ENCODE results near the gene PRKCH.

PRKCH gene

GRCh38 chr14:61382842-61383241 lies 61.5 kb downstream of the PRKCH start:
- TF ChIP-seq POLR2AphosphoS5 (IDR thresholded peaks at IDR 0.05; ENCODE audit: low read depth) (no peak), REST (IDR thresholded peaks at IDR 0.05; ENCODE audit: insufficient replicate concordance, low read depth) (no peak), CTCF (IDR thresholded peaks at IDR 0.05; ENCODE audit: insufficient read depth, low read length) (no peak)
- H3K4me3 ChIP-seq (replicated peaks; ENCODE audit: insufficient read depth, low read length) = no peak overlapping the region
- no peak for DNase-seq (ENCODE audit: low read depth in 1 of 2, low spot score in 1 of 2)
- H3K27me3 ChIP-seq (ENCODE audit: insufficient read depth, poor library complexity, severe bottlenecking) = peaks cover 9% of the 10 kb centered on the region
- H3K27ac ChIP-seq (replicated peaks) = no peak overlapping the region

- Histone ChIP-seq H3K27ac (replicated peaks) (no peak overlapping the region), H3K4me3 (replicated peaks; ENCODE audit: insufficient read depth, low read length) (no peak overlapping the region), H3K27me3 (ENCODE audit: insufficient read depth, poor library complexity, severe bottlenecking) (peaks cover 13% of the 10 kb centered on the region)
- no peak for DNase-seq (ENCODE audit: low read depth in 1 of 2, low spot score in 1 of 2)
- TF ChIP-seq SPI1 (IDR thresholded peaks at IDR 0.05; ENCODE audit: borderline replicate concordance, low read depth) (no peak), POLR2AphosphoS5 (IDR thresholded peaks at IDR 0.05; ENCODE audit: low read depth) (no peak), REST (IDR thresholded peaks at IDR 0.05; ENCODE audit: insufficient replicate concordance, low read depth) (no peak), CTCF (IDR thresholded peaks at IDR 0.05; ENCODE audit: insufficient read depth, low read length) (no peak), GABPA (IDR thresholded peaks at IDR 0.05; ENCODE audit: low read depth) (no peak)
These were observed 63.8 kb downstream of the PRKCH start for GRCh38 chr14:61385002-61385685.

GRCh38 chr14:61386173-61386772 lies 64.9 kb downstream of the PRKCH start:
- TF ChIP-seq GABPA (IDR thresholded peaks at IDR 0.05; ENCODE audit: low read depth) (no peak), REST (IDR thresholded peaks at IDR 0.05; ENCODE audit: insufficient replicate concordance, low read depth) (no peak), POLR2AphosphoS5 (IDR thresholded peaks at IDR 0.05; ENCODE audit: low read depth) (no peak), CTCF (IDR thresholded peaks at IDR 0.05; ENCODE audit: insufficient read depth, low read length) (no peak), SPI1 (IDR thresholded peaks at IDR 0.05; ENCODE audit: borderline replicate concordance, low read depth) (no peak)
- H3K27ac ChIP-seq (replicated peaks) = no peak overlapping the region

More at GRCh38 chr14:61386173-61386772, 64.9 kb downstream of the PRKCH start:
- H3K4me3 ChIP-seq (replicated peaks; ENCODE audit: insufficient read depth, low read length) = no peak overlapping the region
- DNase-seq (ENCODE audit: low read depth in 1 of 2, low spot score in 1 of 2) = no peak
- H3K27me3 ChIP-seq (ENCODE audit: insufficient read depth, poor library complexity, severe bottlenecking) = peaks cover 13% of the 10 kb centered on the region
